Measurements from ENCODE around the gene KAZN. TPM values are rescaled to one million over a fixed set of nuclear protein-coding genes. Genes with fewer than 3 reads are reported as not detected.

KAZN gene
- total and polyA plus RNA-seq, 2 of the 8 experiments (the other 6 are each of a cell fraction or from before 2014, with no cell fraction given) = 3.7 to 11.8 TPM

- Histone ChIP-seq H3K56ac (replicated peaks; ENCODE audit: insufficient read length, low read depth, low read length) (no peak overlapping the region), H2BK12ac (ENCODE audit: low read depth, low read length) (no peak overlapping the region), H2AK5ac (ENCODE audit: low read depth, low read length) (no peak overlapping the region), H2BK15ac (ENCODE audit: low read length) (no peak overlapping the region), H3K27me3 (replicated peaks in 1 of 4; ENCODE audit: control insufficient read depth in 3 of 4, extremely low read depth in 1 of 4, insufficient read depth in 3 of 4, low read length in 3 of 4) (no peaks in the 10 kb centered on the region), H3K9me3 (ENCODE audit: insufficient read depth in 2 of 2, low read depth in 1 of 2, low read length in 1 of 2) (no peaks in the 10 kb centered on the region), H4K20me1 (replicated peaks in 1 of 2; ENCODE audit: control insufficient read depth in 1 of 2, insufficient read depth in 2 of 2, low read length in 2 of 2) (no peaks in the 10 kb centered on the region), H3K4me1 (replicated peaks in 1 of 4; ENCODE audit: control insufficient read depth in 3 of 4, insufficient read depth in 4 of 4, low read length in 3 of 4) (no peaks in the 10 kb centered on the region; a peak in 1 of 7 replicates), H3K23ac (ENCODE audit: insufficient read length) (no peak overlapping the region), H3K14ac (ENCODE audit: insufficient read length) (no peak overlapping the region), H3K23me2 (ENCODE audit: low read depth, low read length) (no peaks in the 10 kb centered on the region; the same call in 1 of the 2 replicates), H3K4me3 (ENCODE audit: extremely low read depth in 1 of 4, insufficient read depth in 2 of 4, low read depth in 3 of 4, low read length in 4 of 4) (no peak overlapping the region), H4K8ac (ENCODE audit: extremely low read depth, insufficient read depth, low read length) (peak overlapping the region; percentile 57; the same call in 1 of the 2 replicates), H3K4me2 (ENCODE audit: insufficient read depth in 1 of 2, low read depth in 2 of 2, low read length in 2 of 2) (no peak overlapping the region), H2BK120ac (replicated peaks; ENCODE audit: low read depth, low read length) (no peak overlapping the region), H3K4ac (replicated peaks; ENCODE audit: insufficient read length, low read depth, low read length) (no peak overlapping the region), H2AFZ (ENCODE audit: low read length) (no peak overlapping the region), H3K27ac (ENCODE audit: low read depth, low read length) (no peak overlapping the region), H3K79me1 (ENCODE audit: low read depth, low read length) (no peaks in the 10 kb centered on the region; the same call in 1 of the 2 replicates), H3K18ac (ENCODE audit: extremely low read depth, low read length) (no peak overlapping the region), H4K5ac (ENCODE audit: insufficient read length, low read depth, low read length) (no peak overlapping the region), H3K36me3 (ENCODE audit: control insufficient read depth in 2 of 4, insufficient read depth in 4 of 4, low read length in 3 of 4) (no peaks in the 10 kb centered on the region), H2BK5ac (ENCODE audit: low read depth, low read length) (no peak overlapping the region), H4K91ac (replicated peaks; ENCODE audit: insufficient read length, low read length) (no peak overlapping the region), H2BK20ac (ENCODE audit: low read length) (no peak overlapping the region), H3K79me2 (ENCODE audit: control insufficient read depth in 1 of 2, insufficient read depth in 2 of 2, low read length in 2 of 2) (no peaks in the 10 kb centered on the region), H3K9ac (replicated peaks in 1 of 4; ENCODE audit: extremely low read depth in 1 of 4, low read depth in 3 of 4, low read length in 3 of 4) (no peak overlapping the region)
- TF ChIP-seq EGR1 (IDR thresholded peaks at IDR 0.05; ENCODE audit: borderline replicate concordance, low read depth, low read length) = no peak
- FAIRE-seq = no peak
- POLR2A ChIA-PET (ENCODE audit: partially characterized antibody) = no interaction called here
- WGBS, 2 experiments (ENCODE audit: extremely low coverage in 1 of 2, insufficient coverage in 1 of 2, insufficient read length in 1 of 2, insufficient replicate concordance in 2 of 2, low coverage in 1 of 2, low lambda C conversion rate in 2 of 2, missing lambda C conversion rate in 1 of 2) = 87% methylated on average over 7 of the region's 7 CpGs; no CpG with 5 or more reads in 1 of the 2 experiments
- CTCF ChIA-PET (ENCODE audit: partially characterized antibody) = interaction anchor here (1.5 to 2.3 kb wide), 2 partner anchors 22 to 37 kb away, joined by 5 to 9 read pairs; no protein-coding TSS in a partner anchor
- DNase-seq (ENCODE audit: low read depth in 1 of 2, low spot score in 2 of 2) = no peak
Observed at GRCh38 chr1:15083578-15083977, 485.1 kb downstream of the KAZN start.
